Esophagus squamous epithelium (tissue), 5 donors: Measurements from ENCODE around the gene SERINC5. TPM values are rescaled to one million over a fixed set of nuclear protein-coding genes. Genes with fewer than 3 reads are reported as not detected.
"Not testable (repeated sequence)": the region's sequence is repeated elsewhere in the genome, so short reads cannot be mapped to it uniquely, and the experiment has no call there.

Experiments
- DNase-seq: peaks from one replicate; lab custom pipeline; 2025; lab: John Stamatoyannopoulos, UW
- H3K27ac ChIP-seq, 4 donors: fragments of 200-600 bp; sonication (generic); one replicate each; pipeline ENCODE4 v1.5.1; 2016 to 2019; ENCODE audit warnings: mild to moderate bottlenecking in 1 of 4
- H3K27me3 ChIP-seq, 4 donors: fragments of 200-600 bp; sonication (generic); 1 replicate in 3 of 4; 2 replicates in 1 of 4; pipeline versions ENCODE4 v1.5.1 to v1.6.0; 2017 to 2021; ENCODE audit warnings: antibody characterized with exemption in 1 of 4
- H3K36me3 ChIP-seq, 3 donors: fragments of 200-600 bp; sonication (generic); one replicate each; pipeline ENCODE4 v1.5.1; 2016 to 2019
- H3K4me1 ChIP-seq, 3 donors: fragments of 200-600 bp; sonication (generic); one replicate each; pipeline ENCODE4 v1.5.1; 2017 to 2019
- H3K4me3 ChIP-seq, 4 donors: fragments of 200-600 bp; sonication (generic); 1 replicate in 3 of 4; 2 replicates in 1 of 4; pipeline ENCODE4 v1.5.1; 2016 to 2019; ENCODE audit warnings: mild to moderate bottlenecking in 2 of 4, moderate library complexity in 1 of 4
- H3K9me3 ChIP-seq, 3 donors: fragments of 200-600 bp; sonication (generic); one replicate each; pipeline ENCODE4 v1.5.1; 2016 to 2019
- POLR2A ChIP-seq, 4 donors: fragments of 450-650 bp; IDR thresholded peaks; one replicate each; pipeline ENCODE4 v1.6.1; 2017; ENCODE audit warnings: antibody characterized with exemption in 4 of 4, mild to moderate bottlenecking in 4 of 4, moderate library complexity in 3 of 4
- WGBS, 2 donors: methylation state at CpG; one replicate each; pipeline ENCODE4 v1.1.5; 2018; 5-methylcytosine and 5-hydroxymethylcytosine counted together
- intact Hi-C: fragments of 100-400 bp; cut with DNase I; formaldehyde crosslinking; loops from one replicate; pipeline ENCODE4 v1.15.0; 2022
- total RNA-seq, 4 donors: library from RNA; depleted of rRNA; stranded (reverse); fragments of >200 nt; gene quantifications; one replicate each; pipeline ENCODE4 v1.1.0, GENCODE V29; 2016
- TF ChIP-seq, protein P1 (sequence below), 6 experiments: fragments of 450-650 bp in 4 of 6; fragments of 200-600 bp in 2 of 6; sonication (generic) in 2 of 6; IDR thresholded peaks; one replicate each; pipeline ENCODE4 v1.5.1; 2016 to 2019; ENCODE audit warnings: antibody characterized with exemption in 6 of 6, mild to moderate bottlenecking in 4 of 6, moderate library complexity in 4 of 6
- donor health status: DM: yes; HTN: yes; CAD: no.

Gene SERINC5
- total RNA-seq, 4 donors from 2014 or later, result 33.9 to 65.3 (median 44.6) TPM

DNA sequence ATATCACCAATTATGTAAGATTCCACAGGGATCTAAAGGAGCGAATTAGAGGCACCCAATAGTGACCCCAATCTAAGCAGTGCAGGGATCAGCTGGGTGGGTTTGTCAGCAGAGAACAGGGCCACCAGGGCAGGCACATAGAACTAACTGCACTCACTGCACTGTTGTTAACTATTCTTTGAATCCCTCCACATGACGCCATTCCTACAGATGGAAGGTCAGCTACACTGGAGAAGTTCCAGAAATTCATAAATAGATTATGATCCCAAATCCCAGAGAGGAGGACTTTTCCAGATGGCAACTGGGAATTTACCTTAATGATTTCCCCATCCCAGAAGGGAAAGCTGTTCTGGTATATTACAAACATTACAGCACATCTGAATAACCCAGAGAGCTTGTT lies 136.5 kb downstream of the SERINC5 start:
- no peak for TF ChIP-seq POLR2A (IDR thresholded peaks at IDR 0.05)
- TF ChIP-seq, protein P1, sequence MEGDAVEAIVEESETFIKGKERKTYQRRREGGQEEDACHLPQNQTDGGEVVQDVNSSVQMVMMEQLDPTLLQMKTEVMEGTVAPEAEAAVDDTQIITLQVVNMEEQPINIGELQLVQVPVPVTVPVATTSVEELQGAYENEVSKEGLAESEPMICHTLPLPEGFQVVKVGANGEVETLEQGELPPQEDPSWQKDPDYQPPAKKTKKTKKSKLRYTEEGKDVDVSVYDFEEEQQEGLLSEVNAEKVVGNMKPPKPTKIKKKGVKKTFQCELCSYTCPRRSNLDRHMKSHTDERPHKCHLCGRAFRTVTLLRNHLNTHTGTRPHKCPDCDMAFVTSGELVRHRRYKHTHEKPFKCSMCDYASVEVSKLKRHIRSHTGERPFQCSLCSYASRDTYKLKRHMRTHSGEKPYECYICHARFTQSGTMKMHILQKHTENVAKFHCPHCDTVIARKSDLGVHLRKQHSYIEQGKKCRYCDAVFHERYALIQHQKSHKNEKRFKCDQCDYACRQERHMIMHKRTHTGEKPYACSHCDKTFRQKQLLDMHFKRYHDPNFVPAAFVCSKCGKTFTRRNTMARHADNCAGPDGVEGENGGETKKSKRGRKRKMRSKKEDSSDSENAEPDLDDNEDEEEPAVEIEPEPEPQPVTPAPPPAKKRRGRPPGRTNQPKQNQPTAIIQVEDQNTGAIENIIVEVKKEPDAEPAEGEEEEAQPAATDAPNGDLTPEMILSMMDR (IDR thresholded peaks at IDR 0.05), result no peak
- no peaks in the 10 kb centered on the region for H3K27me3 ChIP-seq
- no peaks in the 10 kb centered on the region for H3K36me3 ChIP-seq
- no peaks in the 10 kb centered on the region for H3K9me3 ChIP-seq
- H3K4me1 ChIP-seq, result no peaks in the 10 kb centered on the region
- H3K27ac ChIP-seq, result no peak overlapping the region
- DNase-seq, result no peak
- intact Hi-C loops, result no loop called here
- no peak overlapping the region for H3K4me3 ChIP-seq
- WGBS, 2 donors, result 75 to 100% methylated on average over 2 of the region's 2 CpGs

DNA sequence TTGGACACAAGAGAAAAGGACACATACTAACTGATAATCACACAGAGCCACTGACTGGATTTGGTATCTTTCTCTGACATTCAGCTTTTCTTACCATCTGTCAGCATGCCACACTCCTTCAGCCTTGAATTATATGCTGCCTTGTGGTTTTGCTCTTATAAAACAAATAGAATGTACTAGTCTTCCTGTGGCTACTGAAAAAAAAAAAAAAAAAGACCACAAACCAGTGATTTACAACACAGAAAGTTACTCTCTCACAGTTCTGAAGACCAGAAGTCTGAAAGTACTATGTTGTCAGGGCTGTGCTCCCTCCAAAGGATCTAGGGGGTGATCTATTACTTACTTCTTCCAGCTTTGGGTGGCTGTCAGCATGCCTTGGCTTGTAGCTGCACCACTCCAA lies 138.4 kb downstream of the SERINC5 start:
- H3K27ac ChIP-seq, result no peak overlapping the region
- no peak for DNase-seq
- no peak for TF ChIP-seq POLR2A (IDR thresholded peaks at IDR 0.05)
- TF ChIP-seq, protein P1 (IDR thresholded peaks at IDR 0.05), result no peak

DNA sequence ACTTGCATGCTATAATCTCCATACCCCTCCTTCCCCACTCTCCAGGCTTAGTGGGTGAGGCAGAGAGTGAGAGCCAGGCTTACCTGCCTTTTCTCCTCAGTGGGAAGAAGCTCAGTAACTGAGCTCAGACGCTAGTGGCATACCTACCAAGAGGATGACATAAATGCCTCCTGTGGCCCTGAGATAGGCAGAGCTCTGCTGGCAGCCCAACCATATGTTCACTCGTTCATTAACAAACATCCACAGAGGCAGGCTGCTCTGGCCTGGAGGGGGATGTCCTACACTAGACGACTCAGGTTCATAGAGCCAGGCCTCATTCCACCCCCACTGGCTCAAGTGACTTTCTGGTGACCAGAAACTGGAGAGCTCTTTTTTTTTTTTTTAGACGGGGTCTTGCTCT lies 139.4 kb downstream of the SERINC5 start:
- intact Hi-C loops, result no loop called here
- Histone ChIP-seq H3K4me3 (no peak overlapping the region), H3K36me3 (peaks cover 0 to 4% (median 0%) of the 10 kb centered on the region in 3 donors), H3K27me3 (no peaks in the 10 kb centered on the region), H3K9me3 (no peaks in the 10 kb centered on the region), H3K4me1 (no peaks in the 10 kb centered on the region), H3K27ac (no peak overlapping the region)
- DNase-seq, result no peak
- WGBS, 2 donors, result 81 to 87% methylated on average over 3 of the region's 4 CpGs
- TF ChIP-seq, protein P1 (IDR thresholded peaks at IDR 0.05), result no peak
- no peak for TF ChIP-seq POLR2A (IDR thresholded peaks at IDR 0.05)

More for the DNA sequence above, 138.4 kb downstream of the SERINC5 start:
- intact Hi-C loops, result no loop called here
- Histone ChIP-seq H3K4me3 (no peak overlapping the region), H3K27me3 (no peaks in the 10 kb centered on the region), H3K9me3 (no peaks in the 10 kb centered on the region), H3K36me3 (peaks cover 0 to 4% (median 0%) of the 10 kb centered on the region in 3 donors), H3K4me1 (no peaks in the 10 kb centered on the region)

DNA sequence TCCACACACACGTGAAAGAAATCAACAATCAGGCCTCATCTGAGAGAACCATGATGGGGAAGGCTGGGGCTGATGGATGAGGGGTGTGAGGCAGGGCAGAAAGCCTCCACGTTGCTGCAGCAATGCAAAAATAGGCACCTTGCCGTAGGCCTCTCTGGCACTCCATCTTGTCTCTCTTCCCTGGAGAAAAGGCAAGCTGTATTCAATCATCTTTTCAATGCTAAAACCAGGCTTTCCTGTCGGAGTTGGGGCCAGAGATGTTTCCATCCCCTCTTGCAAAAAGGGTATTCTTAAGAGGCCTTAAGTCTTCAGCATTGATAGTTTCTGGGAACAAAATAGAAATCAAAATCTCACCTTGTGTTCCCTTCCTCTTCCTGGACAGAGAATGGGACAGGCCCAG lies 139.8 kb downstream of the SERINC5 start:
- no peaks in the 10 kb centered on the region for H3K4me1 ChIP-seq
- no peak for DNase-seq
- no peak overlapping the region for H3K4me3 ChIP-seq
- TF ChIP-seq, protein P1 (IDR thresholded peaks at IDR 0.05), result no peak
- TF ChIP-seq POLR2A (IDR thresholded peaks at IDR 0.05), result no peak
- no peak overlapping the region for H3K27ac ChIP-seq
- H3K36me3 ChIP-seq, result peaks cover 0 to 4% (median 0%) of the 10 kb centered on the region in 3 donors
- H3K27me3 ChIP-seq, result no peaks in the 10 kb centered on the region
- WGBS, 2 donors, result 49 to 77% methylated on average over 4 of the region's 4 CpGs
- intact Hi-C loops, result no loop called here
- H3K9me3 ChIP-seq, result no peaks in the 10 kb centered on the region

DNA sequence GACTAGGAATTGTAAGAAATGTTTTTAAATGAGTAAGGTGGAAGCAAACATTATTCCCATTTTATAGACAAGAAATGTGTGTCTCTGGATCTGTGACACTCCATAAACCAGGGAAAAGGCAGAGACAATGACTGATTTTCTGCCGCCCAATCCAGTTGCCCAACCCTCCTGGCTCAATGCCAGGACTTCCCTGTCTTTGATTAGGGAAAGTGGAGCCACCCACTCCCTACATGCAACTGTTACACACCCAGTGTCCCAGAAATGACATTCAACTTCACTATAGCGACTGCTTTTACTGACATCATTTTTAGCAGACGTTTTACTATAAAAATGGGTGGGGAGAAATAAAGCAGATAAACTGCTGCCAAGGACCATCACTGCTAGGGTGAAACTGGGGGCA lies 141.0 kb downstream of the SERINC5 start:
- peaks cover 0 to 4% (median 0%) of the 10 kb centered on the region in 3 donors for H3K36me3 ChIP-seq
- peaks cover 0 to under 1% (median 0%) of the 10 kb centered on the region in 3 donors for H3K4me1 ChIP-seq
- no peak for DNase-seq
- H3K9me3 ChIP-seq, result no peaks in the 10 kb centered on the region
- no peaks in the 10 kb centered on the region for H3K27me3 ChIP-seq
- no peak overlapping the region for H3K27ac ChIP-seq
- no peak for TF ChIP-seq POLR2A (IDR thresholded peaks at IDR 0.05)
- TF ChIP-seq, protein P1 (IDR thresholded peaks at IDR 0.05), result no peak
- intact Hi-C loops, result no loop called here
- no peak overlapping the region for H3K4me3 ChIP-seq
- WGBS, 2 donors, result 60 to 75% methylated on average over 3 of the region's 3 CpGs

DNA sequence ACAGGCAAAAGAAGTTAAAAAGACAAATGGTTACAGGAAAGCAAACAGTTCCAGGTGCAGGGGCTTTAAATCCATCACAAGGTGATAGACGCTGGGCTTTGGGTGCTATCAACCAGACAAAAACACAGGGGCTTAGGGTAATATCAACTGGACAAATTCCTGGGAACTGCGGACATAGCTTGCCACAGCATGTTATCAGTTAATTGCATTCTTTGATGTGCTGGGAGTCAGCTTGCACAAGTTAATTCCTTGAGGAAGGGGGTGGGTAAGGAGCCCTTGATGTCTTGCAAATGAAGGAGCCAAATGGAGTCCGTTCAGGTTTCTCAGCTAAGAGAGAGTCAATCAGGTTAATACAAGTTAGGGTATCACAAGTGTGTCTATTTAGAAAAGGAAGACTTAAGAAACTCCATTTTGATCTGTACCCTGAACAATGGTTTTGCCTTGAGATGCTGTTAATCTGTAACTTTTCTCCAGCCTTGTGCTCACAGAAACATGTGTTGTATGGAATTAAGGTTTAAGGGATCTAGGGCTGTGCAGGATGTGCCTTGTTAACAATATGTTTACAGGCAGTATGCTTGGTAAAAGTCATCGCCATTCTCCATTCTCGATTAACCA lies 144.4 kb downstream of the SERINC5 start:
- DNase-seq, H3K27ac ChIP-seq, intact Hi-C loops, H3K27me3 ChIP-seq, H3K9me3 ChIP-seq, H3K4me1 ChIP-seq, H3K4me3 ChIP-seq, H3K36me3 ChIP-seq: not testable (repeated sequence)
- 44 to 48% methylated on average over 5 of the region's 5 CpGs for WGBS, 2 donors
